Suprapubic skin (tissue), 4 donors: ENCODE results near the gene ADCY3.

Experiments
- CTCF ChIP-seq, 2 donors: fragments of 200-600 bp in 1 of 2; fragments of 450-650 bp in 1 of 2; sonication (generic) in 1 of 2; IDR thresholded peaks; one replicate each; pipeline ENCODE4 v1.5.1; 2016 to 2019; ENCODE audit warnings: antibody characterized with exemption in 2 of 2, mild to moderate bottlenecking in 1 of 2, moderate library complexity in 1 of 2
- POLR2A ChIP-seq, 2 donors: fragments of 450-650 bp; IDR thresholded peaks; one replicate each; pipeline ENCODE4 v1.6.1; 2017; ENCODE audit warnings: antibody characterized with exemption in 2 of 2, mild to moderate bottlenecking in 2 of 2, moderate library complexity in 2 of 2
- POLR2AphosphoS5 ChIP-seq, 3 donors: sonication (generic); formaldehyde crosslinking; IDR thresholded peaks; one replicate each; pipeline ENCODE4 v1.6.1; 2017; ENCODE audit warnings: antibody characterized with exemption in 3 of 3

GRCh38 chr2:24838541-24838940 is 81.5 kb downstream of the ADCY3 start:
- TF ChIP-seq POLR2A (IDR thresholded peaks at IDR 0.05) (no peak), POLR2AphosphoS5 (IDR thresholded peaks at IDR 0.05) (no peak), CTCF (IDR thresholded peaks at IDR 0.05) (no peak)
